Astrocyte (in vitro differentiated cells and primary cell): ENCODE data around the gene CDKAL1. TPM values are rescaled to one million over a fixed set of nuclear protein-coding genes. Genes with fewer than 3 reads are reported as not detected.
A peak's percentile ranks its signal among the peaks of the same experiment; 100 is the strongest.

Experiments used
- DNase-seq: peaks from one replicate; pipeline ENCODE4 v3.0.0-alpha.2; 2010; ENCODE audit warnings: low read depth
- FAIRE-seq: peaks from 2 replicates; lab custom pipeline; 2011; peaks lifted over from hg19 to GRCh38; lab: Jason Lieb, UNC
- H2AFZ ChIP-seq: 2 replicates; pipeline ENCODE4 v1.6.0; 2012; ENCODE audit warnings: low read depth, low read length, inconsistent platforms
- H3K27ac ChIP-seq: 2 replicates; pipeline ENCODE4 v1.5.1; 2011; ENCODE audit warnings: low read depth, low read length, inconsistent platforms
- H3K27me3 ChIP-seq: 2 replicates; pipeline ENCODE4 v1.6.0; 2011; ENCODE audit warnings: low read length, inconsistent platforms; ENCODE audit not compliant: insufficient read depth
- H3K36me3 ChIP-seq: 2 replicates; pipeline ENCODE4 v1.5.1; 2011; ENCODE audit warnings: low read length, inconsistent platforms; ENCODE audit not compliant: insufficient read depth
- H3K4me1 ChIP-seq: 2 replicates; pipeline ENCODE4 v1.5.1; 2011; ENCODE audit warnings: low read length, inconsistent platforms; ENCODE audit not compliant: insufficient read depth
- H3K4me2 ChIP-seq: 2 replicates; pipeline ENCODE4 v1.6.0; 2012; ENCODE audit warnings: low read length, inconsistent platforms
- H3K4me3 ChIP-seq: 2 replicates; pipeline ENCODE4 v1.5.1; 2011; ENCODE audit warnings: low read depth, mild to moderate bottlenecking, low read length, inconsistent platforms; ENCODE audit not compliant: insufficient read depth
- H3K79me2 ChIP-seq: 2 replicates; pipeline ENCODE4 v1.6.0; 2012; ENCODE audit warnings: mild to moderate bottlenecking, low read length, inconsistent platforms; ENCODE audit not compliant: insufficient read depth
- H3K9ac ChIP-seq: 2 replicates; pipeline ENCODE4 v1.6.0; 2012; ENCODE audit warnings: mild to moderate bottlenecking, low read length, inconsistent platforms
- H3K9me3 ChIP-seq: 2 replicates; pipeline ENCODE4 v1.5.1; 2012; ENCODE audit warnings: low read depth, mild to moderate bottlenecking, low read length, inconsistent platforms; ENCODE audit not compliant: insufficient read depth
- H4K20me1 ChIP-seq: 2 replicates; pipeline ENCODE4 v1.6.0; 2012; ENCODE audit warnings: low read length, inconsistent platforms; ENCODE audit not compliant: insufficient read depth
- H3K27ac Mint-ChIP-seq: one replicate; pipeline ENCODE4 v1.8.0; 2021; ENCODE audit warnings: mild to moderate bottlenecking, mixed read lengths; ENCODE audit not compliant: unreplicated experiment
- H3K27me3 Mint-ChIP-seq: one replicate; pipeline ENCODE4 v1.8.0; 2021; ENCODE audit warnings: low read depth, mixed read lengths; ENCODE audit not compliant: unreplicated experiment
- H3K36me3 Mint-ChIP-seq: one replicate; pipeline ENCODE4 v1.8.0; 2021; ENCODE audit warnings: low read depth, mixed read lengths; ENCODE audit not compliant: unreplicated experiment
- H3K4me1 Mint-ChIP-seq: one replicate; pipeline ENCODE4 v1.8.0; 2021; ENCODE audit warnings: low read depth, mixed read lengths; ENCODE audit not compliant: unreplicated experiment
- H3K4me3 Mint-ChIP-seq: one replicate; pipeline ENCODE4 v1.8.0; 2021; ENCODE audit warnings: mild to moderate bottlenecking, moderate library complexity, mixed read lengths; ENCODE audit not compliant: unreplicated experiment
- H3K9me3 Mint-ChIP-seq: one replicate; pipeline ENCODE4 v1.8.0; 2021; ENCODE audit warnings: mild to moderate bottlenecking, mixed read lengths; ENCODE audit not compliant: unreplicated experiment
- CTCF ChIP-seq: IDR thresholded peaks from 2 replicates; pipeline ENCODE4 v1.5.1; 2011; ENCODE audit warnings: low read depth, mild to moderate bottlenecking, inconsistent platforms, low read length, moderate library complexity; ENCODE audit not compliant: insufficient read depth
- EZH2 ChIP-seq: IDR thresholded peaks from 2 replicates; pipeline ENCODE4 v1.6.1; 2012; ENCODE audit warnings: mild to moderate bottlenecking, low read length, inconsistent platforms; ENCODE audit not compliant: insufficient read depth
- total RNA-seq: library from RNA; stranded (reverse); gene quantifications from 2 replicates; pipeline ENCODE4 v1.2.1, GENCODE V29; 2021

The CDKAL1 gene
- total RNA-seq, 1 donor from 2014 or later = 13.7 TPM

GRCh38 chr6:20949138-20949537 is 414.9 kb downstream of the CDKAL1 start:
- Histone ChIP-seq H3K79me2 (no peaks in the 10 kb centered on the region), H3K27me3 (no peaks in the 10 kb centered on the region), H3K4me2 (no peak overlapping the region), H2AFZ (no peak overlapping the region), H3K4me3 (no peak overlapping the region), H3K27ac (no peak overlapping the region), H3K9ac (no peak overlapping the region), H3K9me3 (no peaks in the 10 kb centered on the region), H4K20me1 (no peaks in the 10 kb centered on the region), H3K36me3 (no peaks in the 10 kb centered on the region), H3K4me1 (peaks cover 7% of the 10 kb centered on the region)
- FAIRE-seq (no peak), DNase-seq (no peak)
- peaks cover 7% of the 10 kb centered on the region for H3K4me1 Mint-ChIP-seq
- no peak overlapping the region for H3K4me3 Mint-ChIP-seq
- H3K9me3 Mint-ChIP-seq = peaks cover 2% of the 10 kb centered on the region
- H3K36me3 Mint-ChIP-seq = no peaks in the 10 kb centered on the region
- no peak overlapping the region for H3K27ac Mint-ChIP-seq
- no peak for TF ChIP-seq EZH2
- H3K27me3 Mint-ChIP-seq = no peaks in the 10 kb centered on the region

- peak overlapping the region; percentile 26 for H3K27ac Mint-ChIP-seq
- no peak overlapping the region for H3K4me3 Mint-ChIP-seq
- no peaks in the 10 kb centered on the region for H4K20me1 ChIP-seq
- H3K9me3 ChIP-seq = no peaks in the 10 kb centered on the region
- H3K4me1 Mint-ChIP-seq = peaks cover 7% of the 10 kb centered on the region
- TF ChIP-seq CTCF (peak; percentile 9), EZH2 (no peak)
- H3K79me2 ChIP-seq = no peaks in the 10 kb centered on the region
- peaks cover 2% of the 10 kb centered on the region for H3K36me3 Mint-ChIP-seq
- peak overlapping the region; percentile 61 for H3K4me2 ChIP-seq
- H3K9ac ChIP-seq = no peak overlapping the region
- DNase-seq (peak; percentile 88), FAIRE-seq (no peak)
- peak overlapping the region; percentile 18 for H3K4me3 ChIP-seq
- peaks cover 2% of the 10 kb centered on the region for H3K9me3 Mint-ChIP-seq
- H3K27me3 ChIP-seq = no peaks in the 10 kb centered on the region
- H3K27me3 Mint-ChIP-seq = no peaks in the 10 kb centered on the region
- peaks cover 7% of the 10 kb centered on the region for H3K4me1 ChIP-seq
- no peak overlapping the region for H2AFZ ChIP-seq
- H3K36me3 ChIP-seq = no peaks in the 10 kb centered on the region
- peak overlapping the region; percentile 11 for H3K27ac ChIP-seq
Observed at GRCh38 chr6:20952699-20953474, 418.6 kb downstream of the CDKAL1 start.

- no peaks in the 10 kb centered on the region for H4K20me1 ChIP-seq
- Mint-ChIP-seq H3K36me3 (peaks cover 2% of the 10 kb centered on the region), H3K4me3 (no peak overlapping the region), H3K27ac (no peak overlapping the region), H3K9me3 (peaks cover 2% of the 10 kb centered on the region), H3K27me3 (no peaks in the 10 kb centered on the region), H3K4me1 (peaks cover 7% of the 10 kb centered on the region)
- no peaks in the 10 kb centered on the region for H3K36me3 ChIP-seq
- no peak overlapping the region for H3K4me2 ChIP-seq
- no peaks in the 10 kb centered on the region for H3K9me3 ChIP-seq
- H3K4me1 ChIP-seq = peaks cover 7% of the 10 kb centered on the region
- H3K27ac ChIP-seq = no peak overlapping the region
- no peak for TF ChIP-seq EZH2
- TF ChIP-seq CTCF = no peak
- H2AFZ ChIP-seq = no peak overlapping the region
- no peak overlapping the region for H3K9ac ChIP-seq
- H3K27me3 ChIP-seq = no peaks in the 10 kb centered on the region
- no peak for DNase-seq
- H3K4me3 ChIP-seq = no peak overlapping the region
- no peaks in the 10 kb centered on the region for H3K79me2 ChIP-seq
- no peak for FAIRE-seq
Observed at GRCh38 chr6:20954315-20954714, 420.1 kb downstream of the CDKAL1 start.
